ENCODE data around the gene ANP32A.

Gene ANP32A

DNA sequence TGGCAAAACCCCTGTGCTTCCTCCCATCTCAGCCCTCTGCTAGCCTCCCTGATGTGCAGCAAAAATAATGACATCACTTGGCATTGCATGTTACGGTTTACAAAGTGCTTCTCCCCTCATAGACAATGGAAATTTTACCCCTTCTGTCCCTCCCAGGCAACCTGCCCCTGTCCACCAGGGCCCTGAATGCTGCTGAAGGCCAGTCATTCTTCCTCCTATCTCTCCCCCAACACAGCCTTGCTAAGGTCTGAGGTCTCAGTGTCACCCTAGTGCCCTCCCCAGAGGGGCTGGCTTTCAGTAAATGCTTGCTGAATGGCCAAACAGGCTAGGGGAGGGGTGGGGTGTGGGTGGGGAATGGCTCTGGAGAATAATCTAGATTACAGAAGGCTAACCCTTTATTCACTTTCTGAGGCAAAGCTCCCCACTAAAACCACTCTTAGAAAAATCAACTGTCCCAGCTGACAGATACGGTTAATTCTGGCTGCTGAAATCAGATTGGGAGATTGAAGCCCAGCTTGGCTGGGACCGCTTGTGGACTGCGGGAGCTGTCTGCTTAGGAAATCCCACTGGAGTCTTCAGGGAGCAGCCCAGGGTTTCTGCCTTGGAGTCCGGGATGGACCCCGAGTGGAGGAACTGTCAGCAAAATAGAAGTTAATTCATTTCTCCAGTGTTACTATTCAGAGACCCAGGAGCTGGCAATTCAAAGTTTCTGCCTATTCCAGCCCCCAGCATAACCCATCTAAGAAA is 22.9 kb downstream of the ANP32A start:
- no peak for DNase-seq

- DNase-seq = no peak
Measured at GRCh38 chr15:68797191-68797590, 23.5 kb downstream of the ANP32A start.

DNA sequence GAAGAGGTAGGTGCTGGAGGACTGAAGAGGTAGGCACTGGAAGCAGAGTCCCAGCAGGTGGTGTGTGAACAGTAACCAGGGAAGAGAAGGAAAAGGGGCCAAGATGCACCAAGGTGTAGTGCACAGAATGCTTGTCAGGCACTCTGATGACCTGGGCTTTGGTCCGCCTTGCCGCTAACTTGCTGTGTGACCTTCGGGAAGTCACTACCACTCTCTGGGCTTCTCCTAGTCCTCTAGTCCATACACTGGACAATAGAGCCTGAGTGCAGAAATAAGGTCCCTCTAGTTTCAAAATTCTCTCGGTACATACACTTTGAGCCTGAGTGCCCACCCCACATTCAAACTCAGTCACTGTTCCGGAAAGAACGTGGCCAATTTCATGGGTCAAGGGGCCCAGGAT is 24.1 kb downstream of the ANP32A start:
- no peak for DNase-seq

DNA sequence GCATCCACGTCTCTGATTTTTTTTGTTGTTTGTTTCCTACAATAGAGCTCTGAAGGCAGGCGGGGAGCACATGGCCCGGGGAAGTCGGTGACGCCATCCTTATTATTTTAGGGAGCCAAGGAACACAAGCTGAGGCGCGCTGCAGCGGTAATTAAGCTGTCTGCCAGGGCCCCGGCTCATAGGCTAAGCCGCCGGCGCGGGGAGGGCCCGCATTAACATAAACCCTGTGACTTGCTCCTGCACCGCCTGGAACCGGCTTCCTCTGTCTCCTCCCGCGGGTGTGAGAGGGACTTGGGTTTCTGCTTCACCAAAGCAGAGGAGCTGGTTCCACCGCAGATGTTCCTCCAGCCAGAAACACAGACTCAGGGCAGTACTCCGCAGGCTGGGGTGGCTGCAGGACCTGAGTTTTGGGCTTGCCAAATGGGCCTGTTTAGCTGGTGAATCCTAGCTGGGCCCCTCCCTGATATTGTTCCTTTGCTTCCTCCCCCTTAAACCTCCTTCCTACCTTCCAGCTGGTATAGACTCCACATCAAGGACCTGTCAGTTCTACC is 25.3 kb downstream of the ANP32A start:
- DNase-seq = no peak

DNA sequence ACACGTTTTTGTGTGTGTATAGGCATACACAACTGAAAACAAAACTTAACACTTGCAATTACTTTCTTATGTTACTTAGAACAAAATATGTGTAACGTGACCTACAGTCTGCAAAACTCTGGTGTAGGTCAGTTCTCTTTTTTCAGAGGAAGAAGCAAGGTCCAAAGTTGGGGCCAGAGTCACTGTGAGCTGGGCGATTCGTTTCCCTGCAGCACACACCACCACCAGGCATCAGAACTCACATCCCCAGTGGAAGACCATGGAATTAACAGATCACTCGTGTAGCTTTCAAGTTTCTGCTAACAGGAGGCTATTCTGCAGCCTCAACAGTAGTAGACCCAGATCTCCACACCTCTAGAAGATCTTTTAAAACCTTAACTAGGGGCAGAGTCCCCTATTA is 25.8 kb downstream of the ANP32A start:
- no peak for DNase-seq

GRCh38 chr15:68794307-68794706 is 26.4 kb downstream of the ANP32A start:
- DNase-seq = no peak

- no peak for DNase-seq
Measured at GRCh38 chr15:68793776-68794175, 26.9 kb downstream of the ANP32A start.

DNA sequence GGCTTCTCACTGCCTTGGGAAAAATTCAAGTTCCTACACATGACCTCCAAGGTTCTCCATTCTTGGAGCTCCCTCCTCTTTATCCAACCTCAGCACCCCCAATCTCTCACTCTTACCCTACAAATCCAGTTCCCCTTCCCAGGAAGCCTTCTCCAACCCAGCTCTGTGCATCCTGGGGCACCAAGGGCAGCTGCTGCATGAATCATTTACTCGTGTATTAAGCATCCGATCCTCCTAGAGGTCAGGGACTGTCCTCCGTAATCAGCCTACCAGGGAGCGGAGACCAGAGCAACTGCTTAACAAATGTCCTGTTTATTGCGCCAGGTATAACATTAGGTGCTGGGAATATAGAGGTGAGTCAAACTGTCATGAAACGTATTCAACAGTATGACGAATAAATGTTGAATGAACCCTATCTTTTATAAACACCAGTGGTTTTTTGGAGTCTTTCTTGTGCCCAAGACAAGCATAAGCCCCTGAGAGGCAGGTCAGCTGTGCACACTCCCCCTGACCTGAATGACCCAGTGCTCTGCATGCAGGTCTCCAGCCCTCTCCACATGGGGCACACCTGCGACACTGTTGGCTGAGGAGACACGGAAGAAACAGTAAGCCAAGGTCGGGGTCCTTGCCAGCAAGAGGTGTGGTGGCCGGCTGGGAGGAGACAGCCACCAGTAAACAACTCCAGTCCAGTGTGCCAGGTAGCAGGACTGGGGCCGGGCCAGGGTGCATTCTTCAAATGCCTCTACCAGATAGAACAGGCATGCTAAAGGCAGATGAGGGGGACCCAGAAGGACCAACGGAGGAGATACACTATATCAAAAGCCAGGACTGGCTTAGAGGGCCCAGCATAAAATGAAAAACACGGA is 27.6 kb downstream of the ANP32A start:
- no peak for DNase-seq

- no peak for DNase-seq
Measured at GRCh38 chr15:68791431-68792283, 29.0 kb downstream of the ANP32A start.

- no peak for DNase-seq
Measured at GRCh38 chr15:68790910-68791309, 29.8 kb downstream of the ANP32A start.

DNA sequence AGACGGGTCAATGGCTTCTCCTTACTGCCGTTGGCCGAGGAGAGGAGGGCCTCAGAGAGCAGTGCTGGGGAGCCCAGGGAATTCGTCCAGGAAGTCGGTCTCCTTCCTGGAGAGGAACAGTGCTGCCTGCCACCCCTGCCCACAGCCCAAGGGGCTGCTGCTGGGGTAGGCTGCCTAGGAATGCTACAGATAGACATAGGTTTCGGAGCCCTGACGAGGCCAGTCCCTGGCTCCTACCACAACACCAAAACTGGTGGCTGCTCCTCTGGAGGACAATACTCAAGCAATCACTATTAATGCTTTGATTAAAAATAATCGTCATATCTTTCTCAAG is 30.5 kb downstream of the ANP32A start:
- no peak for DNase-seq

GRCh38 chr15:68789534-68790241 is 31.0 kb downstream of the ANP32A start:
- DNase-seq = no peak

GRCh38 chr15:68789091-68789490 is 31.6 kb downstream of the ANP32A start:
- no peak for DNase-seq

DNA sequence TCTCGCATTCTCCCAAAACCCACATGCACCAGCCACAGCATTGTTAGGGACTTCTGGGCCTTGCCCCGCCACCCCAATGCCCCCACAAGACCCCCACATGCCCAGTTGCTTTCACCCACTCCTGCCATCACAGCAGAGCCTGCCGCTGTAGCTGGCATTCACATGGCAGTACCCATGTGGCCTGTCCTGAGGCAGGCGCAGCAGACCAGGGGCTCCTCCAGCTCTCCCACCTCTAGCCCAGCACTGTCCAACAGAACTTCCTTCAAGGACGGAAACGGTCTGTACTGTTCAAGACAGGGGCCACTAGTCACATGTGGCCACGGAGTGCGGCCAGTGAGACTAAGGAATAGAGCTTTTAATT is 32.5 kb downstream of the ANP32A start:
- DNase-seq = no peak

GRCh38 chr15:68787609-68788263 is 33.0 kb downstream of the ANP32A start:
- DNase-seq = no peak

DNA sequence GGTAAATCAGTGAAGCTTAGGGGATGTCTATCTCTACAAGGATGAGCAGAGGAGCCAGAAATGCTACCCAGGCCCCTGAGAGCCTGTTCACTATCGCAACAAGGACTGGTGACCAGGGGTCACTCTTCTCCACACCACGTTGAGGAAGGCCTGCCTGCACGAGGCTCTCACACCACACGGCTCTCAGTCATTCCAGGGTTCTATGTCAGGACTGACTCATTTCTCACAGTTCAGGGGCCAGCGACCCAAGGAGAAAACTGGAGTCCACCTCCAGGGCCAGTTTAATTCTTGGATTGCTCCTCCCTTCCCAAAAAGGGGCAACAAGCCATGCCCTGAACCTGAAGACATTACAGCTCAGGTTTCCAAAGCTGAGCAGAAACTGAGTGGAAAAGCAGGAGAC is 33.9 kb downstream of the ANP32A start:
- no peak for DNase-seq

DNA sequence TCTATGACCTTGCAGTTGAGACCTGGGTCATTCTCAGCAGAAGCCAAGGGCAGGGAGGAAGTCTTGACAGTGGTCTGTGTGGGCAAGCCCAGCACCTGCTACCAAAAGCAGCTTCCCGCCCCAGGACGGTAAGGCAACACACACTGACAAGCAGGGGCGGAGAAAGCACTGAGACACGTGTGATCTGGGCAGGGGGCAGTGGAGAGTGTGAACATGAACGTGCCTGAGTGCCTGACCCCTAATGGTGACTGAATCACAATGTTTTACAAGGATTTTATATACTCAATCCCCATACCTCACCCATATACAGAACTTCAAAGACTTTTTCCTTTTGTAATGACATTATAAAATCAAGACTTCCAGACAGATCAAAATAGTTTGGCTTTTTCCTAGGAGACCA is 35.2 kb downstream of the ANP32A start:
- DNase-seq = no peak

GRCh38 chr15:68784206-68784605 is 36.5 kb downstream of the ANP32A start:
- no peak for DNase-seq

- no peak for DNase-seq
Measured at GRCh38 chr15:68783226-68784058, 37.3 kb downstream of the ANP32A start.

DNA sequence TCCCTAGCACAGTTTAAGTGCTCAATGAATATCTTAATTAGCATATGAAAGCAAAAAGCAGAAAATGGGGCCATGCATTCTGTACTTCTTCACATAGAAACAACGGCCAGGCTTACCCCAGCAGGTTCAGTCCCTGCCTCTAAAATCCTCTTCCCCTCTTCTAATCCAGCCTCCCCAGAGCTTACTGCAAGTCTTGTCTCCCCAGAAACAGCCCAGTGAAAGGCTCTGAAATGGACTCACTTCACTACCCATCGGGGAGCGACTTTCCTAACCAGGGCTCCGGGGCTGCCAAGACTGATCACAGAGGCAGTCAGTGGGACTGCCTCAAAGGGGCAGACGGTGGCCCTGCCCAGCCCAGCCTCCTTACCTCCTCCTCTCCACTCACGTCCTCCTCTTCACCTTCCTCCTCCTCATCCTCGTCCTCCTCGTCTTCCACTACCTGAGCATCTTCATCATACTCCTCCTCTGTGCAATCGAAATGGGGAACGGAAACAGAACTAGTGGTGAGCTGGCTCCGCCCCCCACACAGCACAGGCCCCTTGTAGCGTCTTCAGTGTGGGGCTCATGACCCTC is 38.0 kb downstream of the ANP32A start:
- DNase-seq = no peak

Measured in SW 1271 (cell line).